ENCODE data around the gene USO1.
"Not testable (repeated sequence)": the region's sequence is repeated elsewhere in the genome, so short reads cannot be mapped to it uniquely, and the experiment has no call there.

Gene USO1

GRCh38 chr4:75698162-75698962 is 26.0 kb upstream of the USO1 start:
- no peak for TF ChIP-seq ZNF274 (IDR thresholded peaks at IDR 0.05; ENCODE audit: low read depth, low read length)
- peak overlapping the region; percentile 16; the same call in 1 of the 2 replicates for H3K4me3 ChIP-seq (ENCODE audit: low read length)

GRCh38 chr4:75698963-75699228 is 25.5 kb upstream of the USO1 start:
- peak overlapping the region; percentile 16; the same call in 1 of the 2 replicates for H3K4me3 ChIP-seq (ENCODE audit: low read length)
- no peak for TF ChIP-seq ZNF274 (IDR thresholded peaks at IDR 0.05; ENCODE audit: low read depth, low read length)

- no peak for TF ChIP-seq ZNF274 (IDR thresholded peaks at IDR 0.05; ENCODE audit: low read depth, low read length)
- no peak overlapping the region; the same call in 1 of the 2 replicates for H3K4me3 ChIP-seq (ENCODE audit: low read length)
Measured at GRCh38 chr4:75699299-75699698, 25.1 kb upstream of the USO1 start.

GRCh38 chr4:75702919-75703411 is 21.4 kb upstream of the USO1 start:
- no peak for TF ChIP-seq ZNF274 (IDR thresholded peaks at IDR 0.05; ENCODE audit: low read depth, low read length)
- H3K4me3 ChIP-seq (ENCODE audit: low read length), result no peak overlapping the region

GRCh38 chr4:75705198-75705977 is 19.0 kb upstream of the USO1 start:
- no peak overlapping the region for H3K4me3 ChIP-seq (ENCODE audit: low read length)
- TF ChIP-seq ZNF274 (IDR thresholded peaks at IDR 0.05; ENCODE audit: low read depth, low read length), result no peak

GRCh38 chr4:75708218-75708691 is 16.1 kb upstream of the USO1 start:
- H3K4me3 ChIP-seq (ENCODE audit: low read length), result no peak overlapping the region
- no peak for TF ChIP-seq ZNF274 (IDR thresholded peaks at IDR 0.05; ENCODE audit: low read depth, low read length)

- TF ChIP-seq ZNF274 (IDR thresholded peaks at IDR 0.05; ENCODE audit: low read depth, low read length), result no peak
- H3K4me3 ChIP-seq (ENCODE audit: low read length), result no peak overlapping the region
Measured at GRCh38 chr4:75710246-75710645, 14.1 kb upstream of the USO1 start.

- H3K4me3 ChIP-seq (ENCODE audit: low read length), result no peak overlapping the region
- TF ChIP-seq ZNF274 (IDR thresholded peaks at IDR 0.05; ENCODE audit: low read depth, low read length), result no peak
Measured at GRCh38 chr4:75714011-75714410, 10.4 kb upstream of the USO1 start.

- no peak overlapping the region for H3K4me3 ChIP-seq (ENCODE audit: low read length)
Measured at GRCh38 chr4:75714704-75715103, 9.7 kb upstream of the USO1 start.

GRCh38 chr4:75715105-75715799 is 9.1 kb upstream of the USO1 start:
- no peak overlapping the region for H3K4me3 ChIP-seq (ENCODE audit: low read length)
- no peak for TF ChIP-seq ZNF274 (IDR thresholded peaks at IDR 0.05; ENCODE audit: low read depth, low read length)

More at GRCh38 chr4:75714704-75715103, 9.7 kb upstream of the USO1 start:
- TF ChIP-seq ZNF274 (IDR thresholded peaks at IDR 0.05; ENCODE audit: low read depth, low read length), result no peak

- not testable (repeated sequence) for H3K4me3 ChIP-seq (ENCODE audit: low read length)
Measured at GRCh38 chr4:75716054-75716453, 8.3 kb upstream of the USO1 start.

- no peak for TF ChIP-seq ZNF274 (IDR thresholded peaks at IDR 0.05; ENCODE audit: low read depth, low read length)
- no peak overlapping the region for H3K4me3 ChIP-seq (ENCODE audit: low read length)
Measured at GRCh38 chr4:75717408-75717807, 7.0 kb upstream of the USO1 start.

GRCh38 chr4:75718529-75718928 is 5.8 kb upstream of the USO1 start:
- no peak overlapping the region for H3K4me3 ChIP-seq (ENCODE audit: low read length)
- no peak for TF ChIP-seq ZNF274 (IDR thresholded peaks at IDR 0.05; ENCODE audit: low read depth, low read length)

GRCh38 chr4:75722417-75722816 is 2.0 kb upstream of the USO1 start:
- no peak overlapping the region for H3K4me3 ChIP-seq (ENCODE audit: low read length)
- TF ChIP-seq ZNF274 (IDR thresholded peaks at IDR 0.05; ENCODE audit: low read depth, low read length), result no peak
